GOT3 (cell line): ENCODE measurements around the gene CAPN5.

Source experiments
- DNase-seq: peaks from one replicate; lab custom pipeline; 2025; ENCODE audit warnings: mixed read lengths; lab: John Stamatoyannopoulos, UW

Gene CAPN5

GRCh38 chr11:77118971-77119370 lies 52.2 kb downstream of the CAPN5 start:
- DNase-seq: no peak

- DNase-seq: no peak
Measured at GRCh38 chr11:77119531-77119936, 52.8 kb downstream of the CAPN5 start.

- no peak for DNase-seq
Measured at GRCh38 chr11:77120571-77120970, 53.8 kb downstream of the CAPN5 start.

- DNase-seq: no peak
Measured at GRCh38 chr11:77121096-77121640, 54.4 kb downstream of the CAPN5 start.

- no peak for DNase-seq
Measured at GRCh38 chr11:77121876-77122575, 55.3 kb downstream of the CAPN5 start.

GRCh38 chr11:77122576-77123212 lies 55.9 kb downstream of the CAPN5 start:
- no peak for DNase-seq

GRCh38 chr11:77123591-77123990 lies 56.8 kb downstream of the CAPN5 start:
- no peak for DNase-seq

GRCh38 chr11:77124041-77124440 lies 57.3 kb downstream of the CAPN5 start:
- DNase-seq: no peak

- no peak for DNase-seq
Measured at GRCh38 chr11:77124488-77124887, 57.7 kb downstream of the CAPN5 start.

- no peak for DNase-seq
Measured at GRCh38 chr11:77125191-77125590, 58.4 kb downstream of the CAPN5 start.

- no peak for DNase-seq
Measured at GRCh38 chr11:77125695-77126094, 58.9 kb downstream of the CAPN5 start.

GRCh38 chr11:77126156-77126775 lies 59.5 kb downstream of the CAPN5 start:
- DNase-seq: no peak

GRCh38 chr11:77126861-77127234 lies 60.1 kb downstream of the CAPN5 start:
- DNase-seq: no peak

GRCh38 chr11:77127235-77127911 lies 60.6 kb downstream of the CAPN5 start:
- DNase-seq: no peak

- DNase-seq: no peak
Measured at GRCh38 chr11:77127920-77128691, 61.3 kb downstream of the CAPN5 start, which contains the start of gene MYO7A. Gene MYO7A (plus strand): TSS chr11:77128246. CDS start chr11:77130635, 2,389 bp downstream.

- DNase-seq: no peak
Measured at GRCh38 chr11:77129069-77129841, 62.5 kb downstream of the CAPN5 start.

- no peak for DNase-seq
Measured at GRCh38 chr11:77129842-77130756, 63.3 kb downstream of the CAPN5 start.

- DNase-seq: no peak
Measured at GRCh38 chr11:77130763-77131513, 64.2 kb downstream of the CAPN5 start.

- no peak for DNase-seq
Measured at GRCh38 chr11:77131560-77131959, 64.8 kb downstream of the CAPN5 start.
